Stimulated activated CD8-positive, alpha-beta memory T cell treated with anti-CD3 and anti-CD28 coated beads, Interleukin-15, amount 100 ng/mL, for 4 hours (primary cell): ENCODE data around the gene PSAP.
A peak's percentile ranks its signal among the peaks of the same experiment; 100 is the strongest.

Experiments
- DNase-seq, 2 donors: peaks; one replicate each; pipeline ENCODE4 v3.0.0-alpha.2; 2020; ENCODE audit warnings: low read depth in 2 of 2

The PSAP gene

GRCh38 chr10:71784679-71785272 lies 66.3 kb downstream of the PSAP start:
- no peak for DNase-seq

DNA sequence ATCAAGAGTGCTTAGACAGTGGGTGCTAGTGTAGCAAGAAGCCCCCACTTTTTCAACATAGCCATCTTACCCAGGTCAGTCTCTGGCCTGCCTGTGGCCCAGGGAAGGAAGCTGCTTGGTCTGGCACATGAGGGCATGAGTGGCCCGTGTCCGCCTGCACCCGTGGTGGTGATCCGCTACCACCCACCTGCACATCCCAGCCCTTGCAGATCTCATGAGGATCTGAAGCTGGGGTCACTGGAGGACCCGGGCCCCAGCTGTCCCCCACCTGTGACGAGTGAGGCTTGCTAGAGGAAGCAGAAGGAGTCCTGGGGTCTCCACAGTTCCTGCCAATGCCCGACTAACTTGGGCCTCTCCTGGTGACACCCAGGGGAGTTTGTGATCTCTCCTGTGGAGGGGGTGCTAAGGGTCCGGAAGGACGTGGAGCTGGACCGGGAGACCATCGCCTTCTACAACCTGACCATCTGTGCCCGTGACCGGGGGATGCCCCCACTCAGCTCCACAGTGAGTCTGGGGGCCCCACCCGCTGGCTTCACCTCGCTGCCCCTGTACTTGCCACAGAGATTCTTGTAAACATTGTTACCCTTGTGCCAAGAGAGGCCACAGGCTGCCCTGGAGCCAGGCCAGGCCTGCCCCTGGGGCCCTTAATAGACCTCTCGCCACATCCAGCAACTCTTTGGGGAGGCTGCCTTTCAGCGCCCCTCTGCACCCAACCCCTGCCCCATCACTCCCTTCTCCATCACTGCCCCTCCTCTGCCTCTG lies 67.0 kb downstream of the PSAP start:
- no peak for DNase-seq

- DNase-seq = no peak
Observed at GRCh38 chr10:71782917-71783490, 68.0 kb downstream of the PSAP start.

DNA sequence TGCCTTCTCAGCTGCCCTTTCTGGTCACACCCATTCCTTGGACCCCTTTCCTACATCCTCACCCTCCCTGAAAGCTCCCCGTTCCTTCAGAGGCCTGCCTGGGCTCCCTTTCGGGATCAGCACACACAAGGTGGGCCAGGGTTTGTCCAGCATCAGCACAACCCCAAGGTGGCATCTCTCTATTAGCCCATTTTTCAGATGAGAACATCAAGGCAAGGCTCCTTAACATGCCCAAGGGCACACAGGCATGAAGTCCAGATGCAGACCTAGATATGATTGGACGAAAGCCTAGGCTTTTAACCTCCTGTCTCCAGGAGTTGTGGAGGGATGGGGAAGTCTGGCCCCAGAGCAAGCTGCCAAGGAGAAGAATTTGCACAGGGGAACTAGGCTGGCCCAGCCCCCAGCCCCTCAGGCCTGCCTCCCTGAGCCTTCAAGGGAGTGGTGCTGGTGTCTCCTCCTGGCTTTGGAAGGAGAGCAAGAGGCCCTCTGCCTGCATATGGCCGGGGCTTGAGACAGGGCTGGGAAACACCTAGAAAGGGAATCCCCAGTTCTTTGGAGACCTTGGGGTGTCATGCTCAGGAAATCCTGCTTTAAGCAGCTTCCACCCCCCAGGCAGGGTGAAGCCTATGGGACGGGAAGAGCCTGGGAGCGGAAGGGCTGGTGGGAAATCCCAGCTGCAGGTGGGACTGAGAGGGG lies 68.7 kb downstream of the PSAP start:
- no peak for DNase-seq

DNA sequence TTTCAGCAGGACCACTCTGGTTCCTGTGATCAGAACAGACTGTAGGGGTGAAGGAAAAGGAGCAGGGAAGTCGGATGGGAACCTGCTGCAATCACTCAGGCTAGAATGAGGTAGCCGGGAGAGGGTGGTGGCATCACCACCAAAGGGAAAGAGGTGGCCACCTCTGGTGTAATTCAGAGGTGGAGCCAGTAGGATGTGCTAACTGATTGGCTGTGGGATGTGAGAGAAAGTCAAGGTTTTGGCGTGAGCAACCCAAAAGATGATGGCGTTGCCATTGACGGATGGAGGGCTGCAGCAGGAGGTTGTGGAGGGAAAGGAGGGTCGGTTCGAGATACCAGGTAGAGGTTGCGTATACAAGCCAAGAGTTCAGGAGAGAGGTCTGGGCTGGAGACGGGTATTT lies 70.3 kb downstream of the PSAP start:
- no peak for DNase-seq

GRCh38 chr10:71780156-71780555 lies 70.9 kb downstream of the PSAP start:
- DNase-seq = no peak

DNA sequence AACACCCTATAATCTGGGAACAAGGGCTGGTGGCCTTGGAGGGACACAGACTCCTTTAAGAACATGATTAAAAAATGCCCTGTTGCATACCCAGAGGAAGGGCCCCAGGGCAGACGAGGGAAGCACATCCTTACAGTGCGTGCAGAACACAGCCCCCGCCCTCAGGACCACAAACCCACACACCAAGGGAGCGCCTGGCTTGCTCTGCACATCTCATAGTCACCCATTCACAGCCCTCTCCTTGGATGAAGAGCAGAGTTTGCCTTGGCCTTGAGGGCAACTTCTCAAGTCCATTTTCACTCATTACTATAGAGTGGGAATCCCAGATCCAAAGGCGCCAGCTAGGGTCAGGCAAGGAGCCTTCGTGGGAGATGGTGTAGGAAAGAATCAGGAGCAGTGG lies 71.4 kb downstream of the PSAP start:
- no peak for DNase-seq

DNA sequence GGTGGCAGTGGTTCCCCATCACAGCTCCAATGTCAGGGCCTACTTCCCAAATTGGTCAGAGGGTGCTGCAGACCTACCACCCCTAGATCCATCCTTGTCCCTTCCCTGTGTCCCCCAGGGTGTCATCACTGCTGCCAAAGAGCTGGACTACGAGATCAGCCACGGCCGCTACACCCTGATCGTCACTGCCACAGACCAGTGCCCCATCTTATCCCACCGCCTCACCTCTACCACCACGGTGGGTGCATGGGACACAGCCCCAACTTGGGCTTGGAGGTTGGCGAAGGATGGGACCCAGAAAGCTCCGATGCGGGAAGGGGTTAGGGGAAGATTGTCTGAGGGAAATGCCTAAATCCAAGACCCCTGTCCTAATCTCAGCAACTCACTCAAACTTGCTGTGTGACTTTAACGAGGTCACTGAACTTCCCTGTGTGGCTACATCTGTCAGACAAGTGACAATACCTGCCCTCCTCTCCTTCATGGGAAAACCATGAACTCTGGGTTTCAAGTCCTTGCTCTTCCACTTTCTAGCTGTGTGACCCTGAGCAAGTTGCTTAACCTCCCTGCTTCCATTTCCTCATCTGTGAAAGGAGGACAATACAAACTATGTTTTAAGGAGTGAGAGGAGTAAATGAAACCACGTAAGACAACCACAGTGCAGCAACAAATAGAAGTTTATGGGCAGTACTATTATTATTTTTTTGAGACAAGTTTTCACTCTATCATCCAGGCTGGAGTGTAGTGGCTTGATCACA lies 72.8 kb downstream of the PSAP start:
- no peak for DNase-seq

DNA sequence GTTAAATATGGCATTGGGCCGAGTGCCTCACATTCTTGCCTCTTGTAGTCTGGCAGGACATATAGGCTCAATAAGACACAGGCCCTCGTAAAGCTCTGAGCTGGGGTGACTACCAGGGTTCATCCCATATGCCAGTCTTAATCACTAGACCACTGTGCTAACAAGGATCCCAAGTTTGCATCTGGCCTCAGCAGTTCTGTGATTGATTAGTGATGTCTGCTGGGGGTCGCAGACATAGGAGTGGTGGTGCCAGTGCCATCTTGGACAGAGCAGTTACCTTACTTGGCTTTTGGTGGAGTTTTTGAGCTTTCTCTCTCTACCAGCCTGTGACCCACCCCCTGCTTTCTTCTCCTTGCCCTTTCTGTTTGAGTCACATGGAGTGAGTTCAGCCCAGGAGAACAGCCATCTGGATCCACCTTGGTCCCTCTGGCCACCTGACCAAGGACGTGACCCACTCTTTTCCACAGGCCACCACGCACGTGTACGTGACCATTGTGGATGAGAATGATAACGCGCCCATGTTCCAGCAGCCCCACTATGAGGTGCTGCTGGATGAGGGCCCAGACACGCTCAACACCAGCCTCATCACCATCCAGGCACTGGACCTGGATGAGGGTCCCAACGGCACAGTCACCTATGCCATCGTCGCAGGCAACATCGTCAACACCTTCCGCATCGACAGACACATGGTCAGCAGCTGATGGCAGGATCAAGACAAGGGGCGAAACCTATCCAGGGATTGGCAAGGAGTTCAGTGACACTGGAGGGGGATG lies 73.7 kb downstream of the PSAP start:
- no peak for DNase-seq

DNA sequence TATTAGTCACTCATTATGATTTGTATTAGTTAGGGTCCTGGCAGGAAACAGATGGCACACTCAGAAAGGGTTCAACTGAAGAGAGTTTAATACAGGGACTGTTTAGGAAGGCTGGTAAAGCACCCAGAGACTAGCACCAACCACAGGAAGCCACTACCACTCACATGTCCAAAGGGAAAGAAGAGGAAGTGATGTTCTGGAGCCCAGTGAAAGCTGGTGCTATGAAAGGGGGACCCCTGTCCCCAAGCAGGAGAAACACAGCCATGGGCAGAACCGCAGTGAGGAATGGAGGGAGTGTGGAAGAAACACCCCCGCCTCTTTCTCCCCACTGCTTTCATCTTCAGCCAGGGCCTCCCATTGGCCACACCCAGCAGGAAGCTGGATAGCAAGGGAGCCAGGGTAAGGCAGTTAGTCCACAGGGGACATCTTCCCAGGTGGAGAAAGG lies 74.5 kb downstream of the PSAP start:
- no peak for DNase-seq

GRCh38 chr10:71774916-71775702 lies 75.9 kb downstream of the PSAP start:
- DNase-seq = no peak

- peak; percentile 91 to 92 for DNase-seq
Observed at GRCh38 chr10:71773221-71773971, 77.7 kb downstream of the PSAP start, which contains the start of gene VSIR. VSIR (minus strand) TSS chr10:71773520; CDS start chr10:71773439, 81 bp downstream.

- no peak for DNase-seq
Observed at GRCh38 chr10:71772832-71773220, 78.2 kb downstream of the PSAP start.

- DNase-seq = peak in 1 of 2 donors; percentile 62
Observed at GRCh38 chr10:71771821-71772617, 79.0 kb downstream of the PSAP start.

- DNase-seq = no peak
Observed at GRCh38 chr10:71771204-71771603, 79.8 kb downstream of the PSAP start.

- DNase-seq = no peak
Observed at GRCh38 chr10:71770789-71771188, 80.3 kb downstream of the PSAP start.

DNA sequence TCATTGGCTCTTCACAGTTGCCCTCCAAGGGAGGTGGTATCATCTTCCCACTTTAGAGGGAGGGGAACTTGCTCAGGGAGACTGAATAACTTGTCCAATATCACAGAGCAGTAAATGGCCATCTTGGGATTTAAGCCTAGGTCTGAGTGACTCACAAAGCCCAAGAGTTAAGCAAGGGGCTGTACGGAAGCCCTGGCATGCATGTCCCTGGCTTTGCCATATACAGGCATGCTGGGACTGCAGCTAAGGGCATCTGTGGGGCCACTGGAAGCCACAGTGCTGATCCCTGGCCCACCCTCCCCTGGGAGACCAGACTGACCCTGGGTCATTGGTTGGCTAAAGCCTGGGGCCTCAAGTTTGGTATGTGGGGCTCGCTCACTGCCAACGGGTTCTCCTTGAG lies 80.8 kb downstream of the PSAP start:
- no peak for DNase-seq

DNA sequence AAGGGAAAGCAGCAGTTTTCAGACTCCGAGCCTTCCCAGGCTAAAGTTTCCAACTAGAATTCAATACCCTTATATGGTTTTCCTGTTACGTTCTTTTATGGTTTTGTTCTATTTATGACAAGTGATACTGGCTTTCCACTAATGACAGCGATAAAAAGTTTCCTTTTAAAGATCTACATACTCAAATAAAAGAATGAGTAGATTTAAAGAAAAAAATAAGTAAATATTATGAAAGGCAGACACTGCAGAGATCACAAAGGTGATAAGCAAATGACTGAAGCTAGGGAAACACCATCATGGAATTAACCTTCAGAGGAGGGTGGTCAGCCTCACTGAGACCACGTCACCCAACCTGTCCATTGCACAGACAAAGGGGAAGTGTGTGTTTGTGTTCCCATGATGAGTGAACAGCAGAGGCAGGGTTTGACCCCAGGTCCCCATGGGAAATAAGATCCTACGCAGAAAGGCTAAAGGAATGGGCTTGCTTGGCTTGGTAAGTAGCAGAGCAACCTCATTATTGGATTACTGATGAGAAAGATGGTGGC lies 81.7 kb downstream of the PSAP start:
- DNase-seq = no peak
